Fibroblast of lung (primary cell): ENCODE data around the gene ACBD6. TPM values are rescaled to one million over a fixed set of nuclear protein-coding genes. Genes with fewer than 3 reads are reported as not detected.

Source experiments
- DNase-seq, 2 donors: peaks; one replicate each; pipeline versions ENCODE4 v3.0.0 to v3.0.0-alpha.2; 2010; ENCODE audit warnings: low read depth in 2 of 2
- H2AFZ ChIP-seq: 2 replicates; pipeline ENCODE4 v1.5.1; 2012; ENCODE audit warnings: low read length, control low read depth, inconsistent platforms
- H3K27ac ChIP-seq: 2 replicates; pipeline ENCODE4 v1.5.1; 2011; ENCODE audit warnings: low read length, control low read depth; ENCODE audit not compliant: insufficient read depth
- H3K27me3 ChIP-seq: 2 replicates; pipeline ENCODE4 v1.5.1; 2011; ENCODE audit warnings: mild to moderate bottlenecking, low read length; ENCODE audit not compliant: control insufficient read depth, insufficient read depth
- H3K36me3 ChIP-seq: 2 replicates; pipeline ENCODE4 v1.5.1; 2011; ENCODE audit warnings: low read length; ENCODE audit not compliant: control insufficient read depth, insufficient read depth
- H3K4me1 ChIP-seq: 2 replicates; pipeline ENCODE4 v1.5.1; 2011; ENCODE audit warnings: low read length; ENCODE audit not compliant: control insufficient read depth, insufficient read depth; ENCODE audit errors: extremely low read depth
- H3K4me2 ChIP-seq: 2 replicates; pipeline ENCODE4 v1.5.1; 2011; ENCODE audit warnings: low read length, control low read depth; ENCODE audit not compliant: insufficient read depth; ENCODE audit errors: extremely low read depth
- H3K4me3 ChIP-seq, 4 experiments: fragments of 200-600 bp in 1 of 4; sonication (generic) in 1 of 4; replicated peaks in 1 of 4; 2 replicates each; pipeline ENCODE4 v1.5.1; 2011 to 2016; ENCODE audit warnings: low read length in 4 of 4, low read depth in 3 of 4, mild to moderate bottlenecking in 3 of 4, control low read depth in 2 of 4, inconsistent platforms in 1 of 4, mixed read lengths in 1 of 4; ENCODE audit not compliant: insufficient read depth in 1 of 4; ENCODE audit errors: control extremely low read depth in 1 of 4
- H3K79me2 ChIP-seq: 2 replicates; pipeline ENCODE4 v1.5.1; 2012; ENCODE audit warnings: mild to moderate bottlenecking, low read length, inconsistent platforms; ENCODE audit not compliant: control insufficient read depth, insufficient read depth
- H3K9ac ChIP-seq: 2 replicates; pipeline ENCODE4 v1.5.1; 2011; ENCODE audit warnings: mild to moderate bottlenecking, low read length, control low read depth; ENCODE audit not compliant: insufficient read depth
- H3K9me3 ChIP-seq: 2 replicates; pipeline ENCODE4 v1.5.1; 2012; ENCODE audit warnings: low read depth, low read length; ENCODE audit not compliant: control insufficient read depth, insufficient read depth
- H4K20me1 ChIP-seq: 2 replicates; pipeline ENCODE4 v1.5.1; 2011; ENCODE audit warnings: low read length; ENCODE audit not compliant: control insufficient read depth, insufficient read depth; ENCODE audit errors: extremely low read depth
- CTCF ChIP-seq, 2 donors: IDR thresholded peaks in 1 of 2; conservative IDR thresholded peaks in 1 of 2; 1 replicate in 1 of 2; 2 replicates in 1 of 2; pipeline ENCODE4 v1.5.1; 2011 to 2012; ENCODE audit warnings: low read length in 2 of 2, control low read depth in 1 of 2, inconsistent platforms in 1 of 2, low read depth in 1 of 2, mild to moderate bottlenecking in 1 of 2
- EZH2 ChIP-seq: IDR thresholded peaks from 2 replicates; pipeline ENCODE4 v1.5.1; 2012; ENCODE audit warnings: low read length, control low read depth, mild to moderate bottlenecking; ENCODE audit errors: missing control alignments
- polyA plus RNA-seq, 2 donors: library from polyadenylated mRNA; depleted of rRNA in 1 of 2; stranded (reverse) in 1 of 2; unstranded in 1 of 2; fragments of >200 nt; gene quantifications; 2 replicates each; pipeline ENCODE4 v1.2.1, GENCODE V29; 2011 to 2012; ENCODE audit warnings: missing spikeins in 1 of 2
- total RNA-seq: library from RNA; depleted of rRNA; stranded (reverse); fragments of >200 nt; gene quantifications from 2 replicates; pipeline ENCODE4 v1.2.1, GENCODE V29; 2014

The ACBD6 gene
- total and polyA plus RNA-seq, 2 donors (not counting 1 experiment from before 2014, with no cell fraction given): 63.4 to 78.7 TPM

- Histone ChIP-seq H3K9me3 (no peaks in the 10 kb centered on the region), H3K9ac (no peak overlapping the region), H3K27me3 (no peaks in the 10 kb centered on the region), H2AFZ (peak overlapping the region; percentile 86), H4K20me1 (no peaks in the 10 kb centered on the region), H3K79me2 (no peaks in the 10 kb centered on the region), H3K4me1 (peaks cover 3% of the 10 kb centered on the region), H3K27ac (peak overlapping the region; percentile 53), H3K4me2 (peak overlapping the region; percentile 32), H3K36me3 (no peaks in the 10 kb centered on the region), H3K4me3 (no peak overlapping the region)
- TF ChIP-seq CTCF (conservative IDR thresholded peaks at IDR 0.05 in 1 of 2, IDR thresholded peaks at IDR 0.05 in 1 of 2; ENCODE audit: low read depth in 1 of 2, low read length in 2 of 2) (peak; percentile 67 to 77), EZH2 (no peak)
- DNase-seq: peak; percentile 69 to 92
Measured at GRCh38 chr1:180515857-180516388, 13.5 kb upstream of the ACBD6 start.

- Histone ChIP-seq H3K79me2 (no peaks in the 10 kb centered on the region), H3K27ac (no peak overlapping the region), H3K4me3 (no peak overlapping the region), H3K4me2 (no peak overlapping the region), H3K9me3 (no peaks in the 10 kb centered on the region), H3K27me3 (no peaks in the 10 kb centered on the region), H2AFZ (no peak overlapping the region), H3K4me1 (peaks cover 3% of the 10 kb centered on the region), H4K20me1 (no peaks in the 10 kb centered on the region), H3K9ac (no peak overlapping the region), H3K36me3 (no peaks in the 10 kb centered on the region)
- DNase-seq: no peak
- TF ChIP-seq CTCF (conservative IDR thresholded peaks at IDR 0.05 in 1 of 2, IDR thresholded peaks at IDR 0.05 in 1 of 2; ENCODE audit: low read depth in 1 of 2, low read length in 2 of 2): no peak
- no peak for TF ChIP-seq EZH2
Measured at GRCh38 chr1:180515364-180515763, 13.0 kb upstream of the ACBD6 start.

- Histone ChIP-seq H2AFZ (no peak overlapping the region), H3K27me3 (no peaks in the 10 kb centered on the region), H3K36me3 (no peaks in the 10 kb centered on the region), H3K27ac (no peak overlapping the region), H4K20me1 (no peaks in the 10 kb centered on the region), H3K4me1 (peaks cover 3% of the 10 kb centered on the region), H3K9me3 (no peaks in the 10 kb centered on the region), H3K4me2 (no peak overlapping the region), H3K9ac (no peak overlapping the region), H3K79me2 (no peaks in the 10 kb centered on the region), H3K4me3 (no peak overlapping the region)
- DNase-seq: no peak
- TF ChIP-seq CTCF (conservative IDR thresholded peaks at IDR 0.05 in 1 of 2, IDR thresholded peaks at IDR 0.05 in 1 of 2; ENCODE audit: low read depth in 1 of 2, low read length in 2 of 2) (no peak), EZH2 (no peak)
Measured at GRCh38 chr1:180513531-180513930, 11.2 kb upstream of the ACBD6 start.
